H1 (cell line): ENCODE measurements around the gene IGSF9. TPM values are rescaled to one million over a fixed set of nuclear protein-coding genes. Genes with fewer than 3 reads are reported as not detected.

Source experiments
- polyA plus RNA-seq, 7 experiments: library from polyadenylated mRNA; depleted of rRNA in 3 of 7; stranded (reverse) in 5 of 7; unstranded in 2 of 7; fragments of >200 nt in 5 of 7; fragments of 200-250 nt in 2 of 7; gene quantifications; 1 replicate in 5 of 7; 2 replicates in 1 of 7; 4 replicates in 1 of 7; pipeline versions ENCODE4 v1.2.1 to v1.2.3, GENCODE V29; 2011 to 2013; ENCODE audit warnings: missing spikeins in 2 of 7, mixed read lengths in 2 of 7
- total RNA-seq: library from RNA; stranded (reverse); fragmentation: NEBNext Ultra II Directional; extraction: Animal tissue kit (Norgen Biotek cat#: 25700); gene quantifications from 2 replicates; pipeline ENCODE4 v1.2.1, GENCODE V29; 2021
- TF ChIP-seq, protein P1 (sequence below): IDR thresholded peaks from 2 replicates; pipeline ENCODE4 v1.6.1; 2012; ENCODE audit warnings: low read length, inconsistent platforms

Gene IGSF9
- total and polyA plus RNA-seq, 2 of the 8 experiments (the other 6 are each of a cell fraction or from before 2014, with no cell fraction given) = 10.9 to 28.1 TPM

DNA sequence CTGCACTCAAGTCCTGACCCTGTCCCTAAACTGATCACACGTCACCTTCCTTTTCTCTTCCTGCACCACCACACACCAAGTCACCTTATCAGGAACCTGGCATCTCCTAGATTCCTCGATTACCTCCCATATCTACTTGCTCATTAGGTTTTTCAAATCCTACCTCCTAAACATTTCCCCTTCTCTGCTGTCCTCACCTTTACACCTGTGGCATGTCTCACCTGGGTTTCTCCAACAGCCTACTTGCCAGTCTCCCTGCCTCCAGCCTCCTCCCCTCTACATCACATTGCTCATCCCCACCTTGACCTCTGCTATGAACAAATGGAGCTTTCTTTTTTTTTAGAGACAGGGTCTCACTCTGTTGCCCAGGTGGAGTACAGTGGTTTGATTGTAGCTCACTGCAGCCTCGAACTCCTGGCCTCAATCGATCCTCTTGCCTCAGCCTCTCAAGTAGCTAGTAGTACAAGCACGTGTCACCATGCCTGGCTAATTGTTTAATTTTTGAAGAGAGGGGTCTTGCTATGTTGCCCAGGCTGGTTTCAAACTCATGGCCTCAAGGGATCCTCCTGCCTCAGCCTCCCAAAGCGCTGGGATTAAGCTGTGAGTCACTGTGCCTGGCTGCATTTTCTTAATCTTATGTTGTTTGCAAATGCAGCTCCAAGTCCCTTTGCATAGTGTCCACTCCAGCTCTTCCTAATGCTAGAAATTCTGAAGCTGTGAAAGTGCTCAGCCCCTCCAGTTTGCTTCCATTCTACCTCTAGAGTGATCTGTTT lies 6.3 kb downstream of the IGSF9 start (continued):
- TF ChIP-seq, protein P1, sequence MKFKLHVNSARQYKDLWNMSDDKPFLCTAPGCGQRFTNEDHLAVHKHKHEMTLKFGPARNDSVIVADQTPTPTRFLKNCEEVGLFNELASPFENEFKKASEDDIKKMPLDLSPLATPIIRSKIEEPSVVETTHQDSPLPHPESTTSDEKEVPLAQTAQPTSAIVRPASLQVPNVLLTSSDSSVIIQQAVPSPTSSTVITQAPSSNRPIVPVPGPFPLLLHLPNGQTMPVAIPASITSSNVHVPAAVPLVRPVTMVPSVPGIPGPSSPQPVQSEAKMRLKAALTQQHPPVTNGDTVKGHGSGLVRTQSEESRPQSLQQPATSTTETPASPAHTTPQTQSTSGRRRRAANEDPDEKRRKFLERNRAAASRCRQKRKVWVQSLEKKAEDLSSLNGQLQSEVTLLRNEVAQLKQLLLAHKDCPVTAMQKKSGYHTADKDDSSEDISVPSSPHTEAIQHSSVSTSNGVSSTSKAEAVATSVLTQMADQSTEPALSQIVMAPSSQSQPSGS = no peak
- TF ChIP-seq, all 59 proteins: peak for 0
